Putamen (tissue), 1 donor: ENCODE measurements around the gene RNF157.
"Not testable (repeated sequence)": the region's sequence is repeated elsewhere in the genome, so short reads cannot be mapped to it uniquely, and the experiment has no call there.

Experiments
- DNase-seq: peaks from one replicate; pipeline ENCODE4 v3.0.0-alpha.2; 2016; ENCODE audit warnings: low spot score

RNF157 gene

GRCh38 chr17:76270770-76271668, 30.7 kb upstream of the RNF157 start:
- no peak for DNase-seq

GRCh38 chr17:76270127-76270592, 29.9 kb upstream of the RNF157 start:
- no peak for DNase-seq

- no peak for DNase-seq
Measured at GRCh38 chr17:76268991-76269981, 29.0 kb upstream of the RNF157 start.

- DNase-seq: peak; percentile 82
Measured at GRCh38 chr17:76268015-76268749, 27.9 kb upstream of the RNF157 start.

GRCh38 chr17:76267581-76268001, 27.3 kb upstream of the RNF157 start:
- not testable (repeated sequence) for DNase-seq

GRCh38 chr17:76267051-76267576, 26.8 kb upstream of the RNF157 start:
- no peak for DNase-seq

GRCh38 chr17:76266244-76266938, 26.1 kb upstream of the RNF157 start:
- DNase-seq: no peak

- no peak for DNase-seq
Measured at GRCh38 chr17:76265624-76266243, 25.4 kb upstream of the RNF157 start.

- peak; percentile 99 for DNase-seq
Measured at GRCh38 chr17:76264755-76265623, 24.7 kb upstream of the RNF157 start, which contains the start of gene UBALD2. Gene UBALD2 (plus strand): TSS chr17:76265348. CDS start chr17:76265506, 158 bp downstream.

- no peak for DNase-seq
Measured at GRCh38 chr17:76264425-76264754, 24.1 kb upstream of the RNF157 start.

- DNase-seq: no peak
Measured at GRCh38 chr17:76263896-76264295, 23.6 kb upstream of the RNF157 start.

GRCh38 chr17:76262732-76263344, 22.5 kb upstream of the RNF157 start:
- no peak for DNase-seq

GRCh38 chr17:76261421-76262215, 21.3 kb upstream of the RNF157 start:
- DNase-seq: no peak

GRCh38 chr17:76260669-76261068, 20.4 kb upstream of the RNF157 start:
- DNase-seq: no peak

GRCh38 chr17:76260220-76260619, 19.9 kb upstream of the RNF157 start:
- DNase-seq: no peak

GRCh38 chr17:76256430-76257050, 16.2 kb upstream of the RNF157 start:
- not testable (repeated sequence) for DNase-seq

- no peak for DNase-seq
Measured at GRCh38 chr17:76255801-76256429, 15.6 kb upstream of the RNF157 start.
